Endometrium (tissue), 2 donors: ENCODE results near the gene ZNF566.

Experiments used
- FAIRE-seq: peaks from 2 replicates; lab custom pipeline; 2012; peaks lifted over from hg19 to GRCh38; lab: Jason Lieb, UNC
- donor health status: control.
- donor health status: control.

The ZNF566 gene

GRCh38 chr19:36441339-36441738 lies 48.0 kb downstream of the ZNF566 start:
- FAIRE-seq, result no peak

GRCh38 chr19:36436531-36436930 lies 52.8 kb downstream of the ZNF566 start:
- FAIRE-seq, result no peak

- no peak for FAIRE-seq
Measured at GRCh38 chr19:36423925-36424324, 65.4 kb downstream of the ZNF566 start.

- FAIRE-seq, result no peak
Measured at GRCh38 chr19:36421749-36422481, 67.4 kb downstream of the ZNF566 start.

- FAIRE-seq, result no peak
Measured at GRCh38 chr19:36420961-36421748, 68.2 kb downstream of the ZNF566 start.

GRCh38 chr19:36418287-36419001 lies 70.9 kb downstream of the ZNF566 start, which contains the start of gene ZFP82:
TSS of gene ZFP82 (minus strand) at chr19:36418644. CDS start at chr19:36409789, 8,855 bp downstream.
- FAIRE-seq, result no peak

- FAIRE-seq, result no peak
Measured at GRCh38 chr19:36417752-36418286, 71.5 kb downstream of the ZNF566 start.

GRCh38 chr19:36409841-36410240 lies 79.5 kb downstream of the ZNF566 start:
- FAIRE-seq, result no peak

- FAIRE-seq, result no peak
Measured at GRCh38 chr19:36408101-36408500, 81.3 kb downstream of the ZNF566 start.

- FAIRE-seq, result no peak
Measured at GRCh38 chr19:36404498-36404897, 84.9 kb downstream of the ZNF566 start.

- FAIRE-seq, result no peak
Measured at GRCh38 chr19:36401475-36401874, 87.9 kb downstream of the ZNF566 start.

- FAIRE-seq, result no peak
Measured at GRCh38 chr19:36398571-36398970, 90.8 kb downstream of the ZNF566 start.
